ENCODE results near the gene GPATCH2.

Gene GPATCH2

GRCh38 chr1:217620814-217621213 is 10.1 kb downstream of the GPATCH2 start:
- TF ChIP-seq CTCF (IDR thresholded peaks at IDR 0.05; ENCODE audit: low read length, missing control alignments) = no peak
- no peak overlapping the region for H3K4me3 ChIP-seq (replicated peaks; ENCODE audit: low read depth, low read length)
- no peak for DNase-seq (ENCODE audit: low read depth)

GRCh38 chr1:217617126-217617525 is 13.8 kb downstream of the GPATCH2 start:
- H3K4me3 ChIP-seq (replicated peaks; ENCODE audit: low read depth, low read length) = no peak overlapping the region
- TF ChIP-seq CTCF (IDR thresholded peaks at IDR 0.05; ENCODE audit: low read length, missing control alignments) = no peak
- DNase-seq (ENCODE audit: low read depth) = no peak

GRCh38 chr1:217614200-217614712 is 16.6 kb downstream of the GPATCH2 start:
- no peak for TF ChIP-seq CTCF (IDR thresholded peaks at IDR 0.05; ENCODE audit: low read length, missing control alignments)
- DNase-seq (ENCODE audit: low read depth) = no peak
- H3K4me3 ChIP-seq (replicated peaks; ENCODE audit: low read depth, low read length) = no peak overlapping the region

DNA sequence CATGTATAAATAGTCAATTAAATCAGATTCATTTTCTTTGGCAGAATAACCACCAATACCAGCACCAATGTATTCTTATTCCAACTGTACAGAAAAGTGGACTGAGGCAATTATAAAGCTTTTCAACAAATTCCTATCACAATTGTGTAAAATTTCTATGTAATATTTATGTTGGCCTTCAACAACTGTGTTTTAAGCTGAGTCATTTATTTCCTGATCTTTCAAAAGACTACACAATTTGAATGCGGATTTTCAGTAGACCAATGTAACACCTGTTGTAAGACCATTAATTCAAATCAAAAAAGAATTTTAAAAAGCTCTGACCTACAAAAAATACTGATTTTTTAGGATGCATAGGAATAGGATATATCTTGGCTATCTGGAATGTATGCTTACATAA is 25.5 kb downstream of the GPATCH2 start:
- no peak overlapping the region for H3K4me3 ChIP-seq (replicated peaks; ENCODE audit: low read depth, low read length)
- TF ChIP-seq CTCF (IDR thresholded peaks at IDR 0.05; ENCODE audit: low read length, missing control alignments) = no peak
- DNase-seq (ENCODE audit: low read depth) = peak; percentile 22

DNA sequence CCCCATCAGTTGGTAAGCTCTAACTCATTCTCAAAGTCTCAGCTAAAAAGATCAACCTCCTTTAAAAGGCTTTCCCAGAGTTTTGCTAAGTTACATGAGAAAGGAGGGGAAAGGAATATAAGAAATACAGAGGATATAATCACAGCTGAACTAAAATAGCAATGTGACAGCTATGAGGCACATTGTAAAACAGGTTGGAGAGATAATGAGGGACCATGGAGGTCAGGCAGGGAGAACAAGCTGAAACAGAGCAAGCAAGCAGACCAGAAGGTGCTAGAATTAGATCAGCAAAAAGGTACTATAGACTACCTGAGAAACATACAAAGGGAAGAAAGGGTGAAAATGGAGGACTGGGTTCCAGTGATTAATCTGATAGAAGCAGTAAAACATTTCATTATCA is 28.5 kb downstream of the GPATCH2 start:
- DNase-seq (ENCODE audit: low read depth) = no peak
- H3K4me3 ChIP-seq (replicated peaks; ENCODE audit: low read depth, low read length) = no peak overlapping the region
- TF ChIP-seq CTCF (IDR thresholded peaks at IDR 0.05; ENCODE audit: low read length, missing control alignments) = no peak

DNA sequence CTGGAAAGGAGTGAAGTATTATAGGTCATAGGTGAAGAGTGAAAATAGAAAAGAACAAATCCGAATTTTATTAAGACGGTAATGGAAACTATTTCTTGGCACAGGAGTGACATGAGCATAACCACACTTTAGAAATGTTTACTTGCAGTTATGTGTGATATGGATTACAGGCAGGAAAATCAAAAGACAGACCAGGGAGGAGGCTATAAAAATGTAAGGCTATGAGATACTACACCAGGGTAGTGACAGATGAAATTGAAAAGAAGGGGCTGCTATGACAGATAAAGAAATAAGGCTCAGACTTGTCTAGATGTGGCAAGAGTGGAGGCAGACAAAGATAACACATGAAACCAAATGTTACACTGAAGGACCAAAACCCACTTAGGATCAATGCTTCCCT is 31.7 kb downstream of the GPATCH2 start:
- no peak for DNase-seq (ENCODE audit: low read depth)
- H3K4me3 ChIP-seq (replicated peaks; ENCODE audit: low read depth, low read length) = no peak overlapping the region
- no peak for TF ChIP-seq CTCF (IDR thresholded peaks at IDR 0.05; ENCODE audit: low read length, missing control alignments)

DNA sequence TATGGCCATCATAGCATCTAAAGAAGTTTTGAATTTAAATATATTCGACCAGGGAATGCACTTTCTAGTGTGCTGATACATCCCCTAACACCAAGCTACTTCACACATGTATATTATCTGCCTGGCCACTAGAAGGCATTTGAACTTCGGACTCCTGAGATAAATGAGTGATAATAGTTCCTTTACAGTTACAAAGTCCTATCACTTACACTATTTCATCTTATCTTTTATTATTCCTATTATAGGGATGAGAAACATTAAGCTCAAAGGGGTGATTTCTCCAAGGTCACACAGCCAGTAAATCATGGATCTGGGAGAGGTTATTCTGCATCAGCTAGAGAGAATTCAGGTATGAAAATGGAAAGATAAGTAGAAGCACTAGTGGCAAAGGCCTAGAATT is 40.3 kb downstream of the GPATCH2 start:
- no peak overlapping the region for H3K4me3 ChIP-seq (replicated peaks; ENCODE audit: low read depth, low read length)
- DNase-seq (ENCODE audit: low read depth) = no peak
- TF ChIP-seq CTCF (IDR thresholded peaks at IDR 0.05; ENCODE audit: low read length, missing control alignments) = no peak
